RWPE1 (cell line): ENCODE measurements around the gene GPR50.

Experiments
- CTCF ChIA-PET: fragments of 350-600 bp; sonication (Branson Sonifier 250); formaldehyde crosslinking; extraction: SDS; loops from one replicate; lab custom pipeline; 2021; lab: Yijun Ruan, JAX
- POLR2A ChIA-PET: fragments of 400-600 bp; formaldehyde crosslinking; extraction: SDS; loops from one replicate; lab custom pipeline; 2020; ENCODE audit warnings: antibody characterized with exemption; ENCODE audit not compliant: low non-redundant PET; lab: Yijun Ruan, JAX
- DNase-seq: peaks from one replicate; pipeline ENCODE4 v3.0.0; 2012; ENCODE audit warnings: low spot score
- H3K27ac ChIP-seq: fragments of 450-650 bp; 2 replicates; pipeline ENCODE4 v1.5.1; 2017
- TF ChIP-seq, protein P1 (sequence below): fragments of 450-650 bp; conservative IDR thresholded peaks from 2 replicates; pipeline ENCODE4 v1.5.1; 2017; ENCODE audit warnings: low read depth, mild to moderate bottlenecking

Gene GPR50

DNA sequence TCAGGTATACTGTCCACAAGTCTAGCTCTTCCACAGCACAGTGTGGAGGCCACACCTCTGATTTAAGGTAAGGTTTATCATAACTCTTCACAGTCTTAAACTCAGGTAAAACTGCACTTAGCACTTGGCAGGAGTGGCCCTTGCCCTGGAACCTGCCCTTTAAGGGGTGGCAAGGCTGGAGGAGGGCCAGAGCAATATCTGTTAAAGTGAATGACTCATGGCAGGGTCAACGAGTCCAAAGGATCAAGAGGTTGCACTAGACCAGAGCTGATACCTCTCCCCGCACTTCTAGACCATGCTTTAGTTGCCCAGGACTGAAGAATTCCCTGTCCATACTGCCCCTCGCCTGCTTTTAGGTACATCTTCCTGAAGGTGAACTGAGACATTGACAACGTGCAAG is 14.7 kb upstream of the GPR50 start:
- POLR2A ChIA-PET, result no interaction called here
- TF ChIP-seq, protein P1, sequence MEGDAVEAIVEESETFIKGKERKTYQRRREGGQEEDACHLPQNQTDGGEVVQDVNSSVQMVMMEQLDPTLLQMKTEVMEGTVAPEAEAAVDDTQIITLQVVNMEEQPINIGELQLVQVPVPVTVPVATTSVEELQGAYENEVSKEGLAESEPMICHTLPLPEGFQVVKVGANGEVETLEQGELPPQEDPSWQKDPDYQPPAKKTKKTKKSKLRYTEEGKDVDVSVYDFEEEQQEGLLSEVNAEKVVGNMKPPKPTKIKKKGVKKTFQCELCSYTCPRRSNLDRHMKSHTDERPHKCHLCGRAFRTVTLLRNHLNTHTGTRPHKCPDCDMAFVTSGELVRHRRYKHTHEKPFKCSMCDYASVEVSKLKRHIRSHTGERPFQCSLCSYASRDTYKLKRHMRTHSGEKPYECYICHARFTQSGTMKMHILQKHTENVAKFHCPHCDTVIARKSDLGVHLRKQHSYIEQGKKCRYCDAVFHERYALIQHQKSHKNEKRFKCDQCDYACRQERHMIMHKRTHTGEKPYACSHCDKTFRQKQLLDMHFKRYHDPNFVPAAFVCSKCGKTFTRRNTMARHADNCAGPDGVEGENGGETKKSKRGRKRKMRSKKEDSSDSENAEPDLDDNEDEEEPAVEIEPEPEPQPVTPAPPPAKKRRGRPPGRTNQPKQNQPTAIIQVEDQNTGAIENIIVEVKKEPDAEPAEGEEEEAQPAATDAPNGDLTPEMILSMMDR, result no peak
- no peak overlapping the region for H3K27ac ChIP-seq
- no peak for DNase-seq
- CTCF ChIA-PET, result no interaction called here

DNA sequence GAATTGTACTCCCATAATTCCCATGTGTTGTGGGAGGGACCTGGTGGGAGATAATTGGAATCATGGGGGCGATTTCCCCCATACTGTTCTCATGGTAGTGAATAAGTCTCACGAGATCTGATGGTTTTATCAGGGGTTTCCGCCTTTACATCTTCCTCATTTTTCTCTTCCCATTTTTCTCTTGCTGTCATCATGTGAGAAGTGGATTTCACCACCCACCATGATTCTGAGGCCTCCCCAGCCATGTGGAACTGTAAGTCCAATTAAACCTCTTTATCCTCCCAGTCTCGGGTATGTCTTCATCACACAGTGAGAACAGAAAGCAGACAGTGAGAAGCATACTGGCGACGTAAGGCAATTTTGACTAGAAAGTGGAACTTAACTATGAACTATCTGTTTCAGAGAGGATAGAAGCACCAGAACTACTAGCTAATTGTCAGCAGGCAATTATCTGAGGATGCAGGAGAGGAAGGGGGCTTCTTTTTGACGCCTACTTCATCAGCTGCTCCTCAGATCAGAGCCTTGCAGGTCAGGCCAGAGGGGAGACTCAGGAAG is 8.5 kb upstream of the GPR50 start:
- ChIA-PET POLR2A (no interaction called here), CTCF (interaction anchor here (0.6 kb wide), 1 partner anchor 15 kb away, joined by 3 read pairs; no protein-coding TSS in a partner anchor)
- TF ChIP-seq, protein P1, result no peak
- no peak for DNase-seq
- no peak overlapping the region for H3K27ac ChIP-seq

DNA sequence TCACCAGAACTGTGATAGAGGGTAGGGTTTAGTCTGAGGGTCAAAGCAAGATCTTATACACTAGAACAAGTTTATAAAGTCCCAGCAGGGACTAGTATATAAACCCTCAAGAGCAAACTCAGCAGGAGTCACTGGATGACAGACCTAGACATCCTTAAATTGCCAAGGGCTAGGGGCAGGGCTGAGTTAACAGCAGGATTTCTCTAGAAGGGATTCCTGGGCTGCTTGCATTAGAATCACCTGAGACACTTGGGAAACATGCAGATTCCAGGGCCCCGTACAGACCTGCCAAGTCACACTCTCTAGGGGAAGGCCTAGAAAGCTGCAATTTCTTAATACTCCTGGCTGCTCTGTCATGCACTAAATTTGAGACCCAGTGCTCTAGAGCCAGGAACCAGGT is 6.6 kb upstream of the GPR50 start:
- H3K27ac ChIP-seq, result no peak overlapping the region
- TF ChIP-seq, protein P1, result no peak
- CTCF ChIA-PET, result no interaction called here
- POLR2A ChIA-PET, result no interaction called here
- DNase-seq, result no peak

DNA sequence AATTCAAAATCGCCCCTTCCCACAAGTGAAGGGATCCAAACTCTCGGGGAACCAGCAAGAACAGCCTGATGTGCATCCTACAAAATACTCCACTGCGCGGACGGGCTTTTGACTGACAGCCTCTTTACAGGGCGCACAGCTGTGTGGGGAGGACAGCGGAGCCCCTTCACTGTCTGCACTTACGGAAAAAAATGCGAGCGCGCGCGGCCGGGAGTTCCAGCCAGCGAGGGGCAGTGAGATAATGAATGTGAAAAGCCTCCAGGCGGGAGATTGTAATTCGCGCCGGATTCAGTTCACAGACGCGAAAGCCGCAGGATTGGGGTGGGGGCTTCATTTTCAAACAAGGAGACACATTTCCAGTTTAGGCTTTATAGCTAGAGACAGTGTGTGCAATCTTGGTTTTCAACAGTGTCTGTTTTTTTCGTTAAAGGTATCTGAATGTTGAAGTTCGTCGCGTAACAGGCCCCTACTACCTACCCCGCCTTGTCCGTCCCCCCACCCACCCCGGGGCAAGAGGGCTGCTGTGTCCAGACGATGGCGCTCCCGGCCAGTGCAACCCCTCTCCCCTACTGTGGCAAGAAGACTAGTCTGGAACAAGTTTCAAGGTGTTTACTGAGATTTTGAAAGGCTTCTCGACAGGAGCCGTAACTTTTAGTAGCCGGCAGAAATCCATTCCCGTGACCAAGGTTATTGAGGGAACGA is 1.7 kb upstream of the GPR50 start:
- ChIA-PET CTCF (no interaction called here), POLR2A (no interaction called here)
- TF ChIP-seq, protein P1, result no peak
- no peak for DNase-seq
- H3K27ac ChIP-seq, result no peak overlapping the region

DNA sequence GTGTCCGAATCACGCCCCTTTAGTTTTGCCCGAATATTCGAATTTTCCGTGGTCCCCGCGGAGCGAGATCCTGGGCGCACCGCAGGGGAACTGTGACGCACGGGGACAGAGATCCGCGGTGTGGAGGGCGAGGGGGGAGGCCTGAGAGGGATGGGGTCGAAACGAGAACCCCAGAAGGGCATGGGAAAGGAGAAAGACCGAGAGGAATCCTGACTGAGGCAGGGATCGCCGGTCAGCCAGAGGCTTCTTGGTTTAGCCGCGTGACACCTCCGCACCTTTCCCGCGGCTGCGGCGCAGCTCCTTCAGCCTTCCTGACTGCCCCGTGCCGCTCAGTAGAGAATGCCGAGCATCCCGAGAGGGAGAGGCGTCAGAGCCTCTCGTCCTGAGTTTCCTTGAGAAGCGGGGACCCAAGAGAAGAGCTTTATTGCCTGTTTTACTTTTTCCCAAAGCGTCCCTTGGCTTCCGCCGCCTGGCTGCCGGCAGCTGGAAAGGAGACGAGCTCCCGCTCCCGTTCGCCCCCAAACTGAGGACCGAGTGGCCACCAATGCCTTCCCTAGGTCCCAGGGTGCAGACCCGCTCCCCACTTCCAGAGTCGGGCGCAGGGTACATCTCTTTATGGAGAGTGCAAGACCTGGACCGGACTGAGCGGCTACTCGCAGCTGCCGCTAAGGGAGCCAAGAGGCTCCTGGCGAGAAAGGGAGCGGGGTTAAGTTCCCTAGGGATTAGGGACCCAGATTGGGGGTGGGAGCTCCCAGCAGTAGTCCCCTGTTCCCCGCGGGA is 911 bp upstream of the GPR50 start:
- ChIA-PET POLR2A (no interaction called here), CTCF (no interaction called here)
- DNase-seq, result no peak
- TF ChIP-seq, protein P1, result no peak
- H3K27ac ChIP-seq, result no peak overlapping the region

DNA sequence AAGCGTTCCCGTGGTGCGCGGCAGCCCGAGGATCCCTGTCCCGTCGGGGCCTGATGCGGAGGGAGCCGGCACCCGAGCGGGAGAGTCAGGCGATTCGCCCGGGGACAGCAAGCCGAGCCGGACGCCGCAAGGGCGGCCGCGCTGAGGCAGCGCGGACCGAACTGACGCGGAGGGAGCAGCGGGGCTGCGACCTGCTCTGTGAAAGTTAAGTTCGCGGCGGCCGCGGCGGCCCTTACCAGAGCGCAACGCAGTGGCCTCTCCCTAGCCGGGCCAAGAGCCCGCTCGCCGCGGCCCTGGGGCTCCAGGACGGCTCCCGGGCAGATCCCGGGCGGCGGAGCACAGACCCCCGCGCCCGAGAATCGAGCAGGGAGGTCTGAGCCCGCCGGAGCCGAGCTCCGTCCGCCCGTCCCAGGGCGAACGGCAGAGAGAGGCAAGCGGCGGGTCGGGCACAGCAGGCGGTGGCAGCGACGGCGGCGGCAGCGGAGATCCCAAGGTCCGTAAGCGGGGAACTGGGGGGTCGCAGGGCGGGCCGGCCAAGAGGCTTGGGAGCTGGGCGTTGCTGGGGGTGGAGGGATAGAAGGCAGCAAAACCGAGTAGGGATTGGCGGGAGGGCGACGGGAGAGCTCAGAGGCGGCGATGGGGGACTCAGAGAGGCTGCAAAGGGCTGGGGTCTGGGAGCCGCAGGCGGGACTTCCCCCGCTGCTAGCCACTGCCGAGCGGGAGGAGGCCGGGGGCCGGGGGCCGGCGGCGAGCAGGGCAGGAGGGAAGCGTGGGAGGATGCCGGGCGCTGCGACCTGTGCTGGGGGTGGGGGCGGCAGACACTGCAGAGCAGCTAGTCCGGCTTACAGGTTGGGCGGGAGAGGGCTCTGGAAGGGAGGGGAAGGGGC is 1.0 kb downstream of the GPR50 start:
- DNase-seq, result no peak
- ChIA-PET CTCF (interaction anchor here (0.8 kb wide), 1 partner anchor 16 kb away, joined by 3 read pairs; no protein-coding TSS in a partner anchor), POLR2A (no interaction called here)
- no peak overlapping the region for H3K27ac ChIP-seq
- TF ChIP-seq, protein P1, result no peak
